ENCODE results near the gene CRISP2. TPM values are rescaled to one million over a fixed set of nuclear protein-coding genes. Genes with fewer than 3 reads are reported as not detected.

The CRISP2 gene
- total RNA-seq, 1 experiment from 2014 or later = not detected

DNA sequence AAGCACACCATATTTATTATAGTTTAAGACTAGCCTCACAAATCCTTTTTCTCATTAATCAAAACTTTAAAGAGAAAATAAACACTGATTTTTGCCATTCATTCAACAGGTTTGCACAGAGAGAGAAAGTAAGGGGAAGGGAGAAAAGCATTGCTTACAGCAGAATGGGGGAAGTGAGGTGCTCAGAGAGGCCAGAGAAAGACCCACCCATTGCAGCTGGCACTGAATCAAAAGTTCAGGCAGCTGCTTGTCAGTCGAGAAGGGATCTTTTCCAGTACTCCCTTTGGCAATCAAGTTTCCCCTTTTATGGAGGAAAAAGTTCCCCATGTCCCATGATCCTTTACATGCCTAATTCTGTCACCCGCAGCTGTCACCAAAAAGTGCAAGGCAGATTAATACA, 8.0 kb upstream of the CRISP2 start:
- Mint-ChIP-seq H3K4me3 (ENCODE audit: low read depth, unreplicated experiment) (no peak overlapping the region), H3K36me3 (ENCODE audit: insufficient read depth, unreplicated experiment) (no peaks in the 10 kb centered on the region), H3K4me1 (ENCODE audit: low read depth, unreplicated experiment) (no peaks in the 10 kb centered on the region), H3K27ac (ENCODE audit: unreplicated experiment) (no peak overlapping the region), H3K27me3 (ENCODE audit: unreplicated experiment) (no peaks in the 10 kb centered on the region), H3K9me3 (ENCODE audit: low read depth, unreplicated experiment) (peaks cover 8% of the 10 kb centered on the region)
- TF ChIP-seq, protein P1, sequence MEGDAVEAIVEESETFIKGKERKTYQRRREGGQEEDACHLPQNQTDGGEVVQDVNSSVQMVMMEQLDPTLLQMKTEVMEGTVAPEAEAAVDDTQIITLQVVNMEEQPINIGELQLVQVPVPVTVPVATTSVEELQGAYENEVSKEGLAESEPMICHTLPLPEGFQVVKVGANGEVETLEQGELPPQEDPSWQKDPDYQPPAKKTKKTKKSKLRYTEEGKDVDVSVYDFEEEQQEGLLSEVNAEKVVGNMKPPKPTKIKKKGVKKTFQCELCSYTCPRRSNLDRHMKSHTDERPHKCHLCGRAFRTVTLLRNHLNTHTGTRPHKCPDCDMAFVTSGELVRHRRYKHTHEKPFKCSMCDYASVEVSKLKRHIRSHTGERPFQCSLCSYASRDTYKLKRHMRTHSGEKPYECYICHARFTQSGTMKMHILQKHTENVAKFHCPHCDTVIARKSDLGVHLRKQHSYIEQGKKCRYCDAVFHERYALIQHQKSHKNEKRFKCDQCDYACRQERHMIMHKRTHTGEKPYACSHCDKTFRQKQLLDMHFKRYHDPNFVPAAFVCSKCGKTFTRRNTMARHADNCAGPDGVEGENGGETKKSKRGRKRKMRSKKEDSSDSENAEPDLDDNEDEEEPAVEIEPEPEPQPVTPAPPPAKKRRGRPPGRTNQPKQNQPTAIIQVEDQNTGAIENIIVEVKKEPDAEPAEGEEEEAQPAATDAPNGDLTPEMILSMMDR (IDR thresholded peaks at IDR 0.05; ENCODE audit: unreplicated experiment) = no peak
- CTCF ChIA-PET = no interaction called here
- intact Hi-C loops (cut with micrococcal nuclease; ENCODE audit: unreplicated experiment) = no loop called here
- DNase-seq = no peak
- BruUV-seq (replicated peaks) = no TSS peak

DNA sequence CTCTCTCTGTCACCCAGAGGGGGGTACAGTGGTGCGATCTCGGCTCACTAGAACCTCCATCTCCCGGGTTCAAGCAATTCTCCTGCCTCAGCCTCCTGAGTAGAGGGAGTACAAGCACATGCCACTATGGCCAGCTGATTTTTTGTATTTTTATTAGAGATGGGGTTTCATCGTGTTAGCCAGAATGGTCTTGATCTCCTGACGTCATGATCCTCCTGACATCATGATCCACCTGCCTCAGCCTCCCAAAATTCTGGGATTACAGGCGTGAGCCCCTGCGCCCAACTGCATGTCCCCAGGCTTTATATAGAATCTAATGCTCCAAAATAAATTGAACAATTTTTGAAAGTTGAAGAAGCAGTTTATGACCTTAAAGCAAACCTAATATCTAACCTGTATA, 7.0 kb upstream of the CRISP2 start:
- no TSS peak for BruUV-seq (replicated peaks)
- TF ChIP-seq, protein P1 (IDR thresholded peaks at IDR 0.05; ENCODE audit: unreplicated experiment) = no peak
- intact Hi-C loops (cut with micrococcal nuclease; ENCODE audit: unreplicated experiment) = no loop called here
- DNase-seq = no peak
- Mint-ChIP-seq H3K9me3 (ENCODE audit: low read depth, unreplicated experiment) (peaks cover 8% of the 10 kb centered on the region), H3K27ac (ENCODE audit: unreplicated experiment) (no peak overlapping the region), H3K27me3 (ENCODE audit: unreplicated experiment) (no peaks in the 10 kb centered on the region), H3K4me1 (ENCODE audit: low read depth, unreplicated experiment) (no peaks in the 10 kb centered on the region), H3K36me3 (ENCODE audit: insufficient read depth, unreplicated experiment) (no peaks in the 10 kb centered on the region), H3K4me3 (ENCODE audit: low read depth, unreplicated experiment) (no peak overlapping the region)
- CTCF ChIA-PET = no interaction called here

DNA sequence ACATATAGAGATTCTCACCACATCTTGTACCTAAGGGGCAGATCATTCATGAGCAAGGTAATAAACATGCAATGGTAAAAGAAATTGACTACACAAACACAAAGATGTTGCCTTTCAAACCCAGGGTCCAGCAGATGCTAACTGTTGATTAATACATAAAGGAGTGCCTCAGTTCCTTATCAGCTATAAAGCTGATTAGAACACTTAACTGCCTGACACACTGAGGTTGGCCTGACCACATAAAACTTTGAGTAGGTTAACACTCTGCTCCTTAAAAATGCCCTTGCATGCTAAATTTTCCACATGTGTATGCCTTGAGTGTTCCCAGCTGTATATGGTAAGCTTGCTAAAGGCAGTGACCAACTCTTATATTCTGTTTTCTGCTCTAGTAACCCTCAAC, 14.9 kb downstream of the CRISP2 start:
- intact Hi-C loops (cut with micrococcal nuclease; ENCODE audit: unreplicated experiment) = no loop called here
- no peaks in the 10 kb centered on the region for H3K27me3 Mint-ChIP-seq (ENCODE audit: unreplicated experiment)
- CTCF ChIA-PET = no interaction called here
- DNase-seq = no peak
- no peaks in the 10 kb centered on the region for H3K9me3 Mint-ChIP-seq (ENCODE audit: low read depth, unreplicated experiment)
- no peaks in the 10 kb centered on the region for H3K36me3 Mint-ChIP-seq (ENCODE audit: insufficient read depth, unreplicated experiment)
- H3K4me1 Mint-ChIP-seq (ENCODE audit: low read depth, unreplicated experiment) = no peaks in the 10 kb centered on the region
- no TSS peak for BruUV-seq (replicated peaks)
- no peak overlapping the region for H3K27ac Mint-ChIP-seq (ENCODE audit: unreplicated experiment)
- TF ChIP-seq, protein P1 (IDR thresholded peaks at IDR 0.05; ENCODE audit: unreplicated experiment) = no peak
- no peak overlapping the region for H3K4me3 Mint-ChIP-seq (ENCODE audit: low read depth, unreplicated experiment)

DNA sequence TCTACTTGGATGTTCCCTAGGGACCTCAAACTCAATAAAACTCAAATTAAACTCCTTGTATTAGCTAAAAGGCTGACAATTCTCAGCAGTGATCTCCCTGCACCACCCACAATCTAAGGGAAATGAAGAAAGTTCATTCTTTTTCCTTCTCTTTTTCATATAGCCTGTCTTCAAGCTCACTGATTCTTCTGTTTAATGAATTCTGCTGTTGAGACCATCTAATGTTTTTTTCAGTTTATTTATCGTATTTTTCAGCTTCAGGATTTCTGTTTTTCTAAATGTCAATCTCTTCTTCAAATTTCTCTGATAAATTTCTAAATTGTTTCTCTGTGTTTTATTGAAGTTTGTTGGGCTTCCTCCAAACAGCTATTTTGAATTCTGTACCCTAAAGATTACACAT, 19.8 kb downstream of the CRISP2 start:
- TF ChIP-seq, protein P1 (IDR thresholded peaks at IDR 0.05; ENCODE audit: unreplicated experiment) = no peak
- no peak overlapping the region for H3K27ac Mint-ChIP-seq (ENCODE audit: unreplicated experiment)
- H3K27me3 Mint-ChIP-seq (ENCODE audit: unreplicated experiment) = no peaks in the 10 kb centered on the region
- no peak overlapping the region for H3K4me3 Mint-ChIP-seq (ENCODE audit: low read depth, unreplicated experiment)
- no peaks in the 10 kb centered on the region for H3K9me3 Mint-ChIP-seq (ENCODE audit: low read depth, unreplicated experiment)
- intact Hi-C loops (cut with micrococcal nuclease; ENCODE audit: unreplicated experiment) = loop anchor here (5.0 kb wide), 1 partner anchor 49 kb away; the partner anchor contains the start of gene CRISP3
- no TSS peak for BruUV-seq (replicated peaks)
- H3K4me1 Mint-ChIP-seq (ENCODE audit: low read depth, unreplicated experiment) = peaks cover 9% of the 10 kb centered on the region
- CTCF ChIA-PET = interaction anchor here (1.3 kb wide), 1 partner anchor 17 kb away, joined by 3 read pairs; no protein-coding TSS in a partner anchor
- DNase-seq = no peak
- no peaks in the 10 kb centered on the region for H3K36me3 Mint-ChIP-seq (ENCODE audit: insufficient read depth, unreplicated experiment)

Measured in Calu3 (cell line).